A673 (cell line): ENCODE measurements around the gene KIAA1328. TPM values are rescaled to one million over a fixed set of nuclear protein-coding genes. Genes with fewer than 3 reads are reported as not detected.

Source experiments
- BruUV-seq: library from RNA; stranded (reverse); fragments of 400-500 nt; replicated peaks from 2 replicates; lab custom pipeline; 2021; lab: Mats Ljungman, UMichigan
- CTCF ChIA-PET: fragments of 300-600 bp; sonication (Branson Sonifier 250); formaldehyde crosslinking; loops from one replicate; lab custom pipeline; 2022; ENCODE audit warnings: antibody characterized with exemption; lab: Charles Lee
- POLR2A ChIA-PET: fragments of 300-600 bp; sonication (Branson Sonifier 250); formaldehyde crosslinking; loops from one replicate; lab custom pipeline; 2022; ENCODE audit warnings: antibody characterized with exemption; ENCODE audit not compliant: low non-redundant PET; lab: Charles Lee
- DNase-seq: peaks from one replicate; pipeline ENCODE4 v3.0.0-alpha.2; 2015; ENCODE audit warnings: low spot score
- H3K27ac ChIP-seq: fragments of 200-600 bp; sonication (generic); 2 replicates; pipeline ENCODE4 v1.5.1; 2016; ENCODE audit warnings: mixed run types, low read depth, mild to moderate bottlenecking, mixed read lengths, antibody characterized with exemption, low read length; ENCODE audit not compliant: poor library complexity, severe bottlenecking
- H3K27me3 ChIP-seq: fragments of 200-600 bp; sonication (generic); replicated peaks from 2 replicates; pipeline ENCODE4 v1.6.1; 2017; ENCODE audit warnings: mixed run types, low read depth, mild to moderate bottlenecking, mixed read lengths, antibody characterized with exemption, low read length; ENCODE audit not compliant: insufficient read depth, poor library complexity
- H3K36me3 ChIP-seq: fragments of 200-600 bp; sonication (generic); 2 replicates; pipeline ENCODE4 v1.6.1; 2016; ENCODE audit warnings: mixed run types, mild to moderate bottlenecking, mixed read lengths, antibody characterized with exemption, low read length; ENCODE audit not compliant: insufficient read depth, poor library complexity, severe bottlenecking
- H3K4me1 ChIP-seq: fragments of 200-600 bp; sonication (generic); 2 replicates; pipeline ENCODE4 v1.6.1; 2017; ENCODE audit warnings: mixed run types, mild to moderate bottlenecking, mixed read lengths, antibody characterized with exemption, low read length; ENCODE audit not compliant: insufficient read depth, poor library complexity, severe bottlenecking
- H3K4me3 ChIP-seq: fragments of 200-600 bp; sonication (generic); 2 replicates; pipeline ENCODE4 v1.5.1; 2016; ENCODE audit warnings: low read depth, mixed run types, mild to moderate bottlenecking, mixed read lengths, low read length; ENCODE audit not compliant: poor library complexity, severe bottlenecking
- H3K9me3 ChIP-seq: fragments of 200-600 bp; sonication (generic); 2 replicates; pipeline ENCODE4 v1.6.1; 2016; ENCODE audit warnings: mixed run types, low read depth, mild to moderate bottlenecking, mixed read lengths, antibody characterized with exemption, low read length; ENCODE audit not compliant: poor library complexity, severe bottlenecking
- EZH2 ChIP-seq: fragments of 200-600 bp; sonication (generic); IDR thresholded peaks from 2 replicates; pipeline ENCODE4 v1.6.1; 2017; ENCODE audit warnings: borderline replicate concordance, low read depth, mild to moderate bottlenecking, mixed read lengths, antibody characterized with exemption, low read length; ENCODE audit not compliant: poor library complexity, severe bottlenecking
- intact Hi-C: fragments of 100-400 bp; cut with micrococcal nuclease; formaldehyde crosslinking; loops from one replicate; pipeline ENCODE4 v1.10.0; 2022; ENCODE audit not compliant: unreplicated experiment
- total RNA-seq: library from RNA; stranded (reverse); gene quantifications from 2 replicates; pipeline ENCODE4 v1.2.3, GENCODE V29; 2021
- TF ChIP-seq, protein P1 (sequence below): fragments of 300-800, 200-600 bp; sonication (generic); conservative IDR thresholded peaks from 2 replicates; pipeline ENCODE4 v1.5.1; 2017; ENCODE audit warnings: low read depth, mild to moderate bottlenecking, antibody characterized with exemption, low read length, moderate library complexity, mixed read lengths

KIAA1328 gene
- total RNA-seq, 1 experiment from 2014 or later, result 6.5 TPM

DNA sequence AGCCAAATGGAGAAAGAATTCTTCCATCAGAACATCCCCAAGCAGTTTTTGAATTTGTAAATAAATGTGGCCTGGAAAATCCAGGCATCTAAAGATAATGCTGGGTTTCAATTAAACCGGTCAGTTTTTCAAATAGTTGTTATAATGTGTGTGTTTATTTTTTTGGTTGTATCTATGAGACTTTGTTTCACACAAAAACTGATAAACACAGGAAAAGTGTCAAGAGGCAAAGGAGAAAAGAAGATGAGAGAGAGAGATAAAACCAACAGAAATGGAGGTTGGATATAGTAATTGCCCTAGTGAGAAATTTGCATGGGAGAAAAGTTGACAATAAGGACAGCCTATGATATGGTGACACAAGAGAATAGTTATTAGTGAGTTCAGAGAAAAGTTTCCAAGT, 68.3 kb downstream of the KIAA1328 start:
- TF ChIP-seq EZH2, result no peak
- TF ChIP-seq, protein P1, sequence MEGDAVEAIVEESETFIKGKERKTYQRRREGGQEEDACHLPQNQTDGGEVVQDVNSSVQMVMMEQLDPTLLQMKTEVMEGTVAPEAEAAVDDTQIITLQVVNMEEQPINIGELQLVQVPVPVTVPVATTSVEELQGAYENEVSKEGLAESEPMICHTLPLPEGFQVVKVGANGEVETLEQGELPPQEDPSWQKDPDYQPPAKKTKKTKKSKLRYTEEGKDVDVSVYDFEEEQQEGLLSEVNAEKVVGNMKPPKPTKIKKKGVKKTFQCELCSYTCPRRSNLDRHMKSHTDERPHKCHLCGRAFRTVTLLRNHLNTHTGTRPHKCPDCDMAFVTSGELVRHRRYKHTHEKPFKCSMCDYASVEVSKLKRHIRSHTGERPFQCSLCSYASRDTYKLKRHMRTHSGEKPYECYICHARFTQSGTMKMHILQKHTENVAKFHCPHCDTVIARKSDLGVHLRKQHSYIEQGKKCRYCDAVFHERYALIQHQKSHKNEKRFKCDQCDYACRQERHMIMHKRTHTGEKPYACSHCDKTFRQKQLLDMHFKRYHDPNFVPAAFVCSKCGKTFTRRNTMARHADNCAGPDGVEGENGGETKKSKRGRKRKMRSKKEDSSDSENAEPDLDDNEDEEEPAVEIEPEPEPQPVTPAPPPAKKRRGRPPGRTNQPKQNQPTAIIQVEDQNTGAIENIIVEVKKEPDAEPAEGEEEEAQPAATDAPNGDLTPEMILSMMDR, result no peak
- ChIA-PET POLR2A (no interaction called here), CTCF (no interaction called here)
- H3K4me1 ChIP-seq, result no peaks in the 10 kb centered on the region
- no peak overlapping the region for H3K27ac ChIP-seq
- no peaks in the 10 kb centered on the region for H3K27me3 ChIP-seq
- no TSS peak for BruUV-seq
- intact Hi-C loops, result no loop called here
- H3K4me3 ChIP-seq, result no peak overlapping the region
- H3K36me3 ChIP-seq, result no peaks in the 10 kb centered on the region
- no peaks in the 10 kb centered on the region for H3K9me3 ChIP-seq
- no peak for DNase-seq

DNA sequence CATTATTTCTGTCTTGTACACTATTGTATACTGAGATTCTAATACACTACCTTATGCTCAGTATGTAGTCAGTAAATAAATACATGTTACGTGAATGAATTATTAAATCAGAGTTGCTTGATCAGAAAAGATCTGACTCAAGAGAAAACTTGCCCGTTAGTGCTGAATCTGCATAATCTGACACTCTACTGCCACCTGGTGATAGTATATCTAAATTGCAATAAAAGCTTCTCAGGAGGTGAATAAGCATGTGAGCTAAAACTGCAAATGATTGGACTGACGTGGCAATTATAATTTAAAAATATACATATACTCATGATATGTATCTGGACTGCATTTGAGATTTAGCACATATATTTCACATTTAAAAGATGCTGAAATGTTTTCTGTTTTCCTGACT, 70.4 kb downstream of the KIAA1328 start:
- BruUV-seq, result no TSS peak
- ChIA-PET CTCF (no interaction called here), POLR2A (no interaction called here)
- H3K27ac ChIP-seq, result no peak overlapping the region
- no peaks in the 10 kb centered on the region for H3K36me3 ChIP-seq
- H3K4me3 ChIP-seq, result no peak overlapping the region
- H3K27me3 ChIP-seq, result no peaks in the 10 kb centered on the region
- DNase-seq, result peak; percentile 45
- intact Hi-C loops, result no loop called here
- no peaks in the 10 kb centered on the region for H3K9me3 ChIP-seq
- no peak for TF ChIP-seq EZH2
- TF ChIP-seq, protein P1, result peak; percentile 49; the same call in 1 of the 2 replicates
- H3K4me1 ChIP-seq, result no peaks in the 10 kb centered on the region

DNA sequence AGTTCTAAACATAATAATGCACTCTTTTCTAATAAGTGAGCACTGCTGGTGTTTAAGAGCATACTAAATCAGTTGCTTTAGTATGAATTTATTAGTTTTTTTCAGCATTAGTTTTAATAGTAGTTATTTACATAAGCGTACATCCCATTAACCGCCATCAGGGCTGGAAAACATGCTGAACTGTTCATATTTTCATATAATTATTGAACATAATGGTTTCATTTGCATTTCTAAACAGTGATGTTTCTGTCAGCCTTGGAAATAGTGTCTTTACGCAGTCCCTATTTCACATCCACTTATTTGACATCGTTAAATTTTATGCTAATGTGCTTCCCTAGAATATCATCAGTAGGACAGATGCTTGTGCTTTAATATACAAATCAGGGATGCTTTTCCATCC, 71.5 kb downstream of the KIAA1328 start:
- DNase-seq, result no peak
- intact Hi-C loops, result no loop called here
- no peak overlapping the region for H3K4me3 ChIP-seq
- H3K27me3 ChIP-seq, result no peaks in the 10 kb centered on the region
- H3K27ac ChIP-seq, result no peak overlapping the region
- POLR2A ChIA-PET, result no interaction called here
- no peaks in the 10 kb centered on the region for H3K9me3 ChIP-seq
- H3K4me1 ChIP-seq, result no peaks in the 10 kb centered on the region
- BruUV-seq, result no TSS peak
- CTCF ChIA-PET, result no interaction called here
- H3K36me3 ChIP-seq, result no peaks in the 10 kb centered on the region
- TF ChIP-seq EZH2, result no peak
- TF ChIP-seq, protein P1, result no peak
